Measurements from ENCODE around the gene CPEB2.

Gene CPEB2

GRCh38 chr4:15037923-15038541 is 35.8 kb downstream of the CPEB2 start:
- TF ChIP-seq ESRRG (CRISPR knock-in tag; IDR thresholded peaks at IDR 0.05) (no peak), ISL1 (CRISPR knock-in tag; IDR thresholded peaks at IDR 0.05) (peak; percentile 66), CREB5 (CRISPR knock-in tag; IDR thresholded peaks at IDR 0.05; ENCODE audit: low read depth) (0 out of 2 replicates have a peak, but pooled peaks have one; percentile 33)
- peak; percentile 72 for ATAC-seq

GRCh38 chr4:15040916-15041463 is 38.7 kb downstream of the CPEB2 start:
- TF ChIP-seq ZC3H10 (CRISPR knock-in tag; IDR thresholded peaks at IDR 0.05) (no peak), ZFP3 (CRISPR knock-in tag; IDR thresholded peaks at IDR 0.05) (no peak), ARNTL (CRISPR knock-in tag; IDR thresholded peaks at IDR 0.05; ENCODE audit: borderline replicate concordance, low read depth) (no peak), ZNF8 (CRISPR knock-in tag; IDR thresholded peaks at IDR 0.05) (no peak), BACH2 (CRISPR knock-in tag; IDR thresholded peaks at IDR 0.05; ENCODE audit: borderline replicate concordance) (no peak), TCF4 (CRISPR knock-in tag; IDR thresholded peaks at IDR 0.05; ENCODE audit: borderline replicate concordance) (no peak), TSHZ2 (CRISPR knock-in tag; IDR thresholded peaks at IDR 0.05) (no peak), CREB5 (CRISPR knock-in tag; IDR thresholded peaks at IDR 0.05; ENCODE audit: low read depth) (no peak), PATZ1 (CRISPR knock-in tag; IDR thresholded peaks at IDR 0.05; ENCODE audit: borderline replicate concordance) (no peak), OSR1 (CRISPR knock-in tag; IDR thresholded peaks at IDR 0.05) (no peak), ZNF565 (CRISPR knock-in tag; conservative IDR thresholded peaks at IDR 0.05; ENCODE audit: low read depth) (no peak), SNAI2 (CRISPR knock-in tag; IDR thresholded peaks at IDR 0.05) (no peak)
- no peak for ATAC-seq

- TF ChIP-seq CREB5 (CRISPR knock-in tag; IDR thresholded peaks at IDR 0.05; ENCODE audit: low read depth) = peak; percentile 76; the same call in 1 of the 2 replicates
- no peak for TF ChIP-seq PPARA (CRISPR knock-in tag; IDR thresholded peaks at IDR 0.05; ENCODE audit: borderline replicate concordance)
- TF ChIP-seq ISL1 (CRISPR knock-in tag; IDR thresholded peaks at IDR 0.05) = peak; percentile 93
- no peak for TF ChIP-seq TCF4 (CRISPR knock-in tag; IDR thresholded peaks at IDR 0.05; ENCODE audit: borderline replicate concordance)
- no peak for TF ChIP-seq ZNF8 (CRISPR knock-in tag; IDR thresholded peaks at IDR 0.05)
- TF ChIP-seq ZFP3 (CRISPR knock-in tag; IDR thresholded peaks at IDR 0.05) = 0 out of 2 replicates have a peak, but pooled peaks have one; percentile 14
- TF ChIP-seq BACH2 (CRISPR knock-in tag; IDR thresholded peaks at IDR 0.05; ENCODE audit: borderline replicate concordance) = no peak
- ATAC-seq = 0 out of 3 replicates have a peak, but pooled peaks have one; percentile 20
These were observed 40.4 kb downstream of the CPEB2 start for GRCh38 chr4:15042529-15043167.

- ATAC-seq = peak; percentile 66
- TF ChIP-seq ZNF70 (CRISPR knock-in tag; IDR thresholded peaks at IDR 0.05) (no peak), CSDC2 (CRISPR knock-in tag; IDR thresholded peaks at IDR 0.05) (no peak), ZC3H10 (CRISPR knock-in tag; IDR thresholded peaks at IDR 0.05) (no peak), GLIS3 (CRISPR knock-in tag; IDR thresholded peaks at IDR 0.05) (no peak), CREB5 (CRISPR knock-in tag; IDR thresholded peaks at IDR 0.05; ENCODE audit: low read depth) (no peak), ISL1 (CRISPR knock-in tag; IDR thresholded peaks at IDR 0.05) (no peak), ZFP30 (CRISPR knock-in tag; IDR thresholded peaks at IDR 0.05) (no peak), TCF4 (CRISPR knock-in tag; IDR thresholded peaks at IDR 0.05; ENCODE audit: borderline replicate concordance) (no peak), ARNTL (CRISPR knock-in tag; IDR thresholded peaks at IDR 0.05; ENCODE audit: borderline replicate concordance, low read depth) (no peak), TSHZ2 (CRISPR knock-in tag; IDR thresholded peaks at IDR 0.05) (no peak), ZNF8 (CRISPR knock-in tag; IDR thresholded peaks at IDR 0.05) (no peak), ZNF565 (CRISPR knock-in tag; conservative IDR thresholded peaks at IDR 0.05; ENCODE audit: low read depth) (no peak)
These were observed 40.9 kb downstream of the CPEB2 start for GRCh38 chr4:15043226-15043625.

Data from SK-N-SH treated with all-trans-retinoic acid at 6 μM for 48 hours (cell line).